Measurements from ENCODE around the gene PCAT7. TPM values are rescaled to one million over a fixed set of nuclear protein-coding genes. Genes with fewer than 3 reads are reported as not detected.

PCAT7 gene
- total RNA-seq, 2 experiments from 2014 or later = not detected

Other genes starting within 250 kb of the PCAT7 start
- not detected for gene NUTM2F, start 226.4 kb upstream of the PCAT7 start, total RNA-seq
- not detected for gene FBP2, start 38.7 kb downstream of the PCAT7 start, total RNA-seq
- gene FBP1, start 84.4 kb downstream of the PCAT7 start, total RNA-seq = under 1 TPM; 0.27 to 0.40 TPM
- 10 to 100 TPM in 1 of 2 experiments, 1 to 10 TPM in 1; 9.7 to 10.7 TPM for gene AOPEP, start 171.6 kb downstream of the PCAT7 start, total RNA-seq